Stimulated activated naive CD4-positive, alpha-beta T cell (primary cell): ENCODE measurements around the gene RPL21.
"Not testable (repeated sequence)": the region's sequence is repeated elsewhere in the genome, so short reads cannot be mapped to it uniquely, and the experiment has no call there.

Source experiments
- DNase-seq, 6 experiments: peaks; one replicate each; lab custom pipeline; 2025; lab: John Stamatoyannopoulos, UW

The RPL21 gene

GRCh38 chr13:27289011-27289665 lies 37.8 kb downstream of the RPL21 start:
- no peak for DNase-seq

- no peak for DNase-seq
Observed at GRCh38 chr13:27290715-27291114, 39.4 kb downstream of the RPL21 start.

- DNase-seq = not testable (repeated sequence)
Observed at GRCh38 chr13:27291967-27292366, 40.6 kb downstream of the RPL21 start.

- peak in 4 of 6 experiments; percentile 18 to 57 (median 44) for DNase-seq
Observed at GRCh38 chr13:27293076-27293691, 41.8 kb downstream of the RPL21 start.

GRCh38 chr13:27293873-27294515 lies 42.6 kb downstream of the RPL21 start:
- peak in 4 of 6 experiments; percentile 7 to 65 (median 60) for DNase-seq

- DNase-seq = no peak
Observed at GRCh38 chr13:27295096-27295495, 43.7 kb downstream of the RPL21 start.

GRCh38 chr13:27295660-27296059 lies 44.3 kb downstream of the RPL21 start:
- DNase-seq = no peak

- no peak for DNase-seq
Observed at GRCh38 chr13:27296496-27296895, 45.1 kb downstream of the RPL21 start.

- DNase-seq = no peak
Observed at GRCh38 chr13:27298849-27299248, 47.5 kb downstream of the RPL21 start.

GRCh38 chr13:27300406-27300805 lies 49.0 kb downstream of the RPL21 start:
- DNase-seq = not testable (repeated sequence)

GRCh38 chr13:27300941-27301586 lies 49.7 kb downstream of the RPL21 start:
- DNase-seq = no peak

- peak in 3 of 6 experiments; percentile 42 to 60 (median 55) for DNase-seq
Observed at GRCh38 chr13:27302643-27303262, 51.4 kb downstream of the RPL21 start.

GRCh38 chr13:27304099-27304498 lies 52.7 kb downstream of the RPL21 start:
- no peak for DNase-seq

- no peak for DNase-seq
Observed at GRCh38 chr13:27304611-27305010, 53.3 kb downstream of the RPL21 start.
